GM19025 (cell line): ENCODE results near the gene ETV7.
"Not testable (repeated sequence)": the region's sequence is repeated elsewhere in the genome, so short reads cannot be mapped to it uniquely, and the experiment has no call there.

ENCODE experiments used
- ATAC-seq: cut with Tn5 transposase; IDR thresholded peaks from one replicate; pipeline ENCODE4 v1.9.1; 2021; ENCODE audit warnings: mild to moderate bottlenecking, low read depth, moderate library complexity; ENCODE audit not compliant: unreplicated experiment

The ETV7 gene

GRCh38 chr6:36368421-36368820 is 19.0 kb downstream of the ETV7 start:
- no peak for ATAC-seq

GRCh38 chr6:36367743-36368142 is 19.7 kb downstream of the ETV7 start:
- ATAC-seq: no peak

GRCh38 chr6:36364669-36365479 is 22.6 kb downstream of the ETV7 start:
- peak; percentile 60 for ATAC-seq

- not testable (repeated sequence) for ATAC-seq
Observed at GRCh38 chr6:36364061-36364635, 23.3 kb downstream of the ETV7 start.

- ATAC-seq: not testable (repeated sequence)
Observed at GRCh38 chr6:36363371-36363752, 24.1 kb downstream of the ETV7 start.

GRCh38 chr6:36362551-36363370 is 24.7 kb downstream of the ETV7 start:
- ATAC-seq: no peak

GRCh38 chr6:36361071-36361470 is 26.4 kb downstream of the ETV7 start:
- no peak for ATAC-seq

GRCh38 chr6:36360241-36361054 is 27.0 kb downstream of the ETV7 start:
- ATAC-seq: no peak

GRCh38 chr6:36358226-36358915 is 29.1 kb downstream of the ETV7 start:
- ATAC-seq: no peak

- peak; percentile 47 for ATAC-seq
Observed at GRCh38 chr6:36357872-36358225, 29.6 kb downstream of the ETV7 start.

GRCh38 chr6:36355819-36356218 is 31.6 kb downstream of the ETV7 start:
- ATAC-seq: no peak

GRCh38 chr6:36353411-36353915 is 34.0 kb downstream of the ETV7 start:
- no peak for ATAC-seq

GRCh38 chr6:36352477-36353157 is 34.9 kb downstream of the ETV7 start:
- ATAC-seq: no peak

- ATAC-seq: no peak
Observed at GRCh38 chr6:36350681-36351571, 36.5 kb downstream of the ETV7 start.

GRCh38 chr6:36350082-36350481 is 37.4 kb downstream of the ETV7 start:
- no peak for ATAC-seq

- no peak for ATAC-seq
Observed at GRCh38 chr6:36349240-36349639, 38.2 kb downstream of the ETV7 start.

- no peak for ATAC-seq
Observed at GRCh38 chr6:36347621-36348020, 39.8 kb downstream of the ETV7 start.
